ENCODE results near the gene TRPV5.

- TF ChIP-seq POLR2AphosphoS5 (IDR thresholded peaks at IDR 0.05; ENCODE audit: borderline replicate concordance, low read depth, low read length) = no peak
- TF ChIP-seq EZH2 (IDR thresholded peaks at IDR 0.05) = no peak
These were observed 57.1 kb downstream of the TRPV5 start for GRCh38 chr7:142876236-142876960.

Measured in SK-N-MC (cell line).